Uterus (tissue), 2 donors: ENCODE results near the gene DCLK2.

Experiments used
- CTCF ChIP-seq, 4 experiments: fragments of 200-600 bp in 2 of 4; fragments of 450-650 bp in 2 of 4; sonication (generic) in 2 of 4; IDR thresholded peaks; one replicate each; pipeline ENCODE4 v1.5.1; 2016 to 2019; ENCODE audit warnings: antibody characterized with exemption in 4 of 4, mild to moderate bottlenecking in 2 of 4, moderate library complexity in 1 of 4
- POLR2A ChIP-seq, 2 donors: fragments of 450-650 bp; IDR thresholded peaks; one replicate each; pipeline ENCODE4 v1.6.1; 2016; ENCODE audit warnings: antibody characterized with exemption in 2 of 2, mild to moderate bottlenecking in 1 of 2, moderate library complexity in 1 of 2

- TF ChIP-seq CTCF (IDR thresholded peaks at IDR 0.05) (no peak), POLR2A (IDR thresholded peaks at IDR 0.05) (no peak)
These were observed 166.4 kb downstream of the DCLK2 start for GRCh38 chr4:150244600-150244999.
